Measurements from ENCODE around the gene MPL. TPM values are rescaled to one million over a fixed set of nuclear protein-coding genes. Genes with fewer than 3 reads are reported as not detected.

MPL gene
- total RNA-seq, 1 donor from 2014 or later = 0.82 TPM

DNA sequence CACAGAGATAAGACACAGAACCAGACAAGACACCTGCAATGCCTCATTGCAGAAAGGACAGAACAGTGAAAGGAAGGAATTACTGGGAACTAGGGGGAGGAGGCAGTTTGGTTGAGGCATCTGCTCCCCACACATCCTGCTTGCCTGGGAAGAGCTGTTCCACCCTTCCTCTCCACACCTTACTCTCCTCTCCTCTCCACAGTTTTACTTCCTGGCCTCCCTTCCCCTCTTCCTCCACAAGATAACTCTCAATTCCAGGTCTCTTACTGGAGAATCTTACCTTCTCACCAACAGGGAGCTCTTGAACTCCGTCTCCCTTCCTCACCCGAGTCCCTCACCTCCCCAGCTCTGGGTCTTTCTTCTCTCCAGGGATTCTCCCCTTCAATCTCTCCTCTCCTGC lies 28.1 kb downstream of the MPL start:
- no peak for DNase-seq
- Histone ChIP-seq H3K4me1 (peaks cover 46% of the 10 kb centered on the region), H3K9me3 (replicated peaks) (no peaks in the 10 kb centered on the region), H3K36me3 (peaks cover 49% of the 10 kb centered on the region), H3K27ac (replicated peaks) (peak overlapping the region; percentile 98), H3K4me3 (peak overlapping the region; percentile 95), H3K27me3 (ENCODE audit: low read depth) (no peaks in the 10 kb centered on the region)
- TF ChIP-seq, protein P1, sequence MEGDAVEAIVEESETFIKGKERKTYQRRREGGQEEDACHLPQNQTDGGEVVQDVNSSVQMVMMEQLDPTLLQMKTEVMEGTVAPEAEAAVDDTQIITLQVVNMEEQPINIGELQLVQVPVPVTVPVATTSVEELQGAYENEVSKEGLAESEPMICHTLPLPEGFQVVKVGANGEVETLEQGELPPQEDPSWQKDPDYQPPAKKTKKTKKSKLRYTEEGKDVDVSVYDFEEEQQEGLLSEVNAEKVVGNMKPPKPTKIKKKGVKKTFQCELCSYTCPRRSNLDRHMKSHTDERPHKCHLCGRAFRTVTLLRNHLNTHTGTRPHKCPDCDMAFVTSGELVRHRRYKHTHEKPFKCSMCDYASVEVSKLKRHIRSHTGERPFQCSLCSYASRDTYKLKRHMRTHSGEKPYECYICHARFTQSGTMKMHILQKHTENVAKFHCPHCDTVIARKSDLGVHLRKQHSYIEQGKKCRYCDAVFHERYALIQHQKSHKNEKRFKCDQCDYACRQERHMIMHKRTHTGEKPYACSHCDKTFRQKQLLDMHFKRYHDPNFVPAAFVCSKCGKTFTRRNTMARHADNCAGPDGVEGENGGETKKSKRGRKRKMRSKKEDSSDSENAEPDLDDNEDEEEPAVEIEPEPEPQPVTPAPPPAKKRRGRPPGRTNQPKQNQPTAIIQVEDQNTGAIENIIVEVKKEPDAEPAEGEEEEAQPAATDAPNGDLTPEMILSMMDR (IDR thresholded peaks at IDR 0.05; ENCODE audit: borderline replicate concordance) = no peak
- intact Hi-C loops (cut with micrococcal nuclease) = no loop called here

DNA sequence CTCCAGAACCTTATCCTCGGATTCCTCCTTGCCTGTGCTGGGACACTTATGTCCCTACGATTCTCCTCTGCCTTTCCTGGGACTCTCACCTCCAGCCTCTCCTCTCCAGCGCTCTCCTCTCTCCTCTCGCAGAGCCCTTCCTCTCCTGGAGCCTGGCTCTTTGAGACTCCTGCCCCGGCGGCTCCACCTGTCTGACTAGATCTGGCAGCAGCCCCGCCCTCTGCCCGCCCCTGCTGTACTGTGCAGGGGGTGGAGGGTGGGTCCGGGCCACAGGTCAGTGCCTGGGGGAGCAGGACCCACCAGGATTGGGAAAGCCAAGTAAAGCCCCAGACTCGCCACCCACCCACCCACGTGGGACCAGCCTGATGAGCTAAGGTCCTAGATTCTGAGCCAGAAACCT lies 28.6 kb downstream of the MPL start:
- Histone ChIP-seq H3K27ac (replicated peaks) (peak overlapping the region; percentile 98), H3K4me3 (peak overlapping the region; percentile 95), H3K4me1 (peaks cover 46% of the 10 kb centered on the region), H3K36me3 (peaks cover 45% of the 10 kb centered on the region), H3K27me3 (ENCODE audit: low read depth) (no peaks in the 10 kb centered on the region), H3K9me3 (replicated peaks) (no peaks in the 10 kb centered on the region)
- DNase-seq = peak; percentile 18
- intact Hi-C loops (cut with micrococcal nuclease) = no loop called here
- TF ChIP-seq, protein P1 (IDR thresholded peaks at IDR 0.05; ENCODE audit: borderline replicate concordance) = no peak

DNA sequence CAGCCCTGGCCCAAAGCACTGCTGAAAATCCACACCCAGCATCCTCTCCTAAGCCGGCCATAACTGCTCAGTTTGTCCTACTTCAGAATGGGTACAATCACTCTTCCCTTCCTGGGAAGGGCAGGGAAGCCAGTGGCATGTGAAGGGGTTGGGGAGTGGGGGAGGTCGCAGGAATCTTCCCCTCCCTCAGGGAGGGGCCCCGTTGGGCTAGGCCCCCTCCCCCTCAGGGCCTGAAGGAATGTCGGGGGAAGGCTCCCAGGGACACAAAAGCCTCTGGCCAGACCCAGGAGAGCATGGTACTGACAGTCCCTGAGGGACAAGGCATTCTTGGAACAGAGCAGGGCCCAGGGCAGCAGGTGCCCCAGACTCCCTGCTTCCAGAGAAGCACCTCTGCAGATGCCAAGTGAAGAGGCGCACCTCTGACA lies 29.0 kb downstream of the MPL start:
- Histone ChIP-seq H3K27me3 (ENCODE audit: low read depth) (no peaks in the 10 kb centered on the region), H3K4me3 (peak overlapping the region; percentile 95), H3K9me3 (replicated peaks) (no peaks in the 10 kb centered on the region), H3K27ac (replicated peaks) (peak overlapping the region; percentile 98), H3K36me3 (peaks cover 41% of the 10 kb centered on the region), H3K4me1 (peaks cover 46% of the 10 kb centered on the region)
- DNase-seq = no peak
- intact Hi-C loops (cut with micrococcal nuclease) = no loop called here
- TF ChIP-seq, protein P1 (IDR thresholded peaks at IDR 0.05; ENCODE audit: borderline replicate concordance) = no peak

DNA sequence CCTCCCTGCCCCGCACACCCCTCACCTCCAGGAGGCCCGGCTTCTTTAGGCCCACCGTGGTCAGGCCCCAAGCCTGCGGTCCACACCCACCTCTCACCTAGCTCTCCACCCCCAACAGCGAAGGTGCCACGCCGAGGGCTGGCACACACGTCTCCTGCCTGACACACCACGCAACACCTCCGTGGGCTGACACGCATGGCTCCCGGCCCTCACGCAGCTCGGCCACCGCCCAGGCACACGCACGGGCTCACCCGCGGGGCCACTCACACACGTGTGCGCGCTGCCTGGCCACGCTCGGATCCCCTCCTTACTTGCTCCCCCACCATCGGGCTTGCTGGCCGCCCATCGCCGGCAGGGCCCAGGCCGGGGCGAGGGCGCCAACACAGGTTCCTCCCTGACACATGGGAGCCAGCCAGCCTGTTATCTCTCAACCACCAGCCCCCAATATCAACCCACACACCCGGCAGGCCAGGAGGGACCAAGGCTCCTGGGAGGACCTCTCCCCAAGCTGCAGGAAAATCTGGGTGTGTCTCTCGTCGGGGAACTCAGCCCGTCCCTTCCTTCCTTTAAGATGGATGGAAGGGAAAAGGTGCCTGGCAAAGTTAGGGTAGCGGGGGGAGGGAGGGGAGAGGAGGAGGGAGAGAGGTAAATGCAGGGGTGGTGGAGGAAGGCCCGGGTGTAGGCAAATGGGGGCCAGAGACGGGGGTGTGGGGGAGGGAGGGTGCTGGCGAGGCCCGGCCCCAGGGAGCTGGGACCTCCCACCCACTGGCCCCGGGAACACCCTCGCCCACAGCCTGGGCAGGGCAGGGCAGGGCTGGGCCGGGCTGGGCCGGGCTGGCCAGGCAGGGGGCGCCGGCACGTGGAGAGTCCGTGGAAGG lies 29.6 kb downstream of the MPL start:
- Histone ChIP-seq H3K4me1 (peaks cover 47% of the 10 kb centered on the region), H3K27me3 (ENCODE audit: low read depth) (no peaks in the 10 kb centered on the region), H3K9me3 (replicated peaks) (no peaks in the 10 kb centered on the region), H3K4me3 (peak overlapping the region; percentile 95), H3K36me3 (peaks cover 34% of the 10 kb centered on the region), H3K27ac (replicated peaks) (peak overlapping the region; percentile 98)
- intact Hi-C loops (cut with micrococcal nuclease) = no loop called here
- TF ChIP-seq, protein P1 (IDR thresholded peaks at IDR 0.05; ENCODE audit: borderline replicate concordance) = no peak
- DNase-seq = peak; percentile 25

DNA sequence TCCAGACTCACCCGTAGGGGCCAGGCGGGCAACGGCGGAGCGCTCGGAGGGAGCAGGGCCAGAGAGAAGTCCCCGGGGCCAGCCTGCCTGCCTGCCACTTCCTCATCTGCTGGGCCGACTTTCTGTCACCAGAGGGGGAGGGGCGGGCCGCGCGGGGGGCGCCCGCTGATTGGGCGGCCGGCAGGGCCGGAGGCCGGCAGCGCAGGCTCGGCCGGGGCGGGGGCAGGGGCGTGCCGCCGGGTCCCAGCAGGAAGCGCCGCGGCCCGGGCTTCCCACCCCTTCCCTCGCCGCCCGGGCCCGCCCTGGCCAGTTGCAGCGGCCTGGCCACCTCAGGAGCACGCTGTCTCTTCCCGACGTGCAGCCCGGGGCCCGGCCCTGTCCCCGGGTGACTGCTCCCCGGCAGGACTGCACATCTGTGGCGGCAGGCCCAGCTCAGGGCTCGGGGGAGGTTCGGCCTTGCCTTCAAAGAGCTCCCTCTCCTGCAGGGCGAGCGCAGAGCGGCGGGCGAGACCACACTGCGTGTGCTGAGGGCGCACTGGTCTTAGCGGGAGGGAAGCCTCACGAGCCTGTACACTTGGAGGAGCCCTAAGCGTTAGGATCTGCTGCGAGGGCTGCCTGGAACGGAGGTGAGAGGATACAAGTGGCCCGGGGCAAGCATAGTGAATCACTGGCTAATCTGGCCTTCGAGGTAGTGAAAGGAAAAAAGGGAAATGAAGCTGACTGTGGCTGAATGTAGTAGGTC lies 30.5 kb downstream of the MPL start, which contains the start of gene ELOVL1:
Gene ELOVL1, minus strand, starts transcription at position 108 of the 742 bp plus-strand sequence. CDS start 2,402 bp downstream, outside the sequence.
- peak within 1 kb of the TSS; percentile 95 for H3K4me3 ChIP-seq
- intact Hi-C loops (cut with micrococcal nuclease) = no loop called here
- DNase-seq = peak; percentile 95
- no peaks in the 10 kb centered on the region for H3K27me3 ChIP-seq (ENCODE audit: low read depth)
- H3K4me1 ChIP-seq = peaks cover 56% of the 10 kb centered on the region
- peaks cover 26% of the 10 kb centered on the region for H3K36me3 ChIP-seq
- H3K9me3 ChIP-seq (replicated peaks) = no peaks in the 10 kb centered on the region
- H3K27ac ChIP-seq (replicated peaks) = peak within 1 kb of the TSS; percentile 98
- TF ChIP-seq, protein P1 (IDR thresholded peaks at IDR 0.05; ENCODE audit: borderline replicate concordance) = peak; percentile 31
